ENCODE measurements around the gene ATG2A. TPM values are rescaled to one million over a fixed set of nuclear protein-coding genes. Genes with fewer than 3 reads are reported as not detected.

Gene ATG2A
- total RNA-seq, 2 donors from 2014 or later: 12.3 to 14.9 TPM

- intact Hi-C loops (cut with DNase I): no loop called here
- no peak for DNase-seq (ENCODE audit: low spot score)
These were observed 9.7 kb upstream of the ATG2A start for GRCh38 chr11:64926689-64927088.

DNA sequence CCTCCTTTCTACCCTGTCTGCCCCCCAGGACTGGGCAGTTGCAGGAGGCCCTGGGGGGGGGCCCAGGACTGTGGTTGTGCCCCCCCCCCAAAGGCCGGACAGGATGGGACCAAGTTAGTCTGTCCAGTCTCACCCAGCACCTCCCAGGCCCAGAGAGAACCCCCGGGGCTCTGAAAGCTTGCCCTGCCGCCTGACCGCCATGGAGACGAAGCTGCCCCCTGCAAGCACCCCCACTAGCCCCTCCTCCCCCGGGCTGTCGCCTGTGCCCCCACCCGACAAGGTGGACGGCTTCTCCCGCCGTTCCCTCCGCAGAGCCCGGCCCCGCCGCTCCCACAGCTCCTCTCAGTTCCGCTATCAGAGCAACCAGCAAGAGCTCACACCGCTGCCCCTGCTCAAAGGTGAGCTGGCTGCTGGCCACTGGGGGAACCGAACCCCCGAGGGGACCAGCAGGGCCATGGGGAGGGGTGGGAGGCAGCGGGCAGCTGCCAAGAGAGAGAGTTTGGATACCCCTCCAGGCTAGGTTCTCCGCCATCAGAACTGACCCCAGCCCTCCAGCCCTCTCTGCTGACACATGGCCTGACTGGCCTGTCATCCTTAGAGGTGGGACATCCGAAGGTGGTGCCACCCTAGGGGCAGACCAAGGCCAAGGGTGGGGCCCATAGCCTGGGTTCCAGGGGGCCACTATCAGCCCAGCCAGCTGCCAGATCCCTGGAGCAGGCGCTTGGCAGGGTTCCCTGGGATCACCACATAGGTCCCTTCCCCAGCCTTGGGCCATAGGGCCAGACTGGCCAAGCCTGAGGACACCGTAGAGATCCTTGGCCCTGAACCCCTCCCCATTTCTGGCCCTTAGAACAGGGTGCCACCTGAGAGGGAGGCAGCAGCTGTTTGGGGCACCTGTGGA is 8.8 kb upstream of the ATG2A start:
- no peak for DNase-seq (ENCODE audit: low spot score)
- intact Hi-C loops (cut with DNase I): no loop called here

DNA sequence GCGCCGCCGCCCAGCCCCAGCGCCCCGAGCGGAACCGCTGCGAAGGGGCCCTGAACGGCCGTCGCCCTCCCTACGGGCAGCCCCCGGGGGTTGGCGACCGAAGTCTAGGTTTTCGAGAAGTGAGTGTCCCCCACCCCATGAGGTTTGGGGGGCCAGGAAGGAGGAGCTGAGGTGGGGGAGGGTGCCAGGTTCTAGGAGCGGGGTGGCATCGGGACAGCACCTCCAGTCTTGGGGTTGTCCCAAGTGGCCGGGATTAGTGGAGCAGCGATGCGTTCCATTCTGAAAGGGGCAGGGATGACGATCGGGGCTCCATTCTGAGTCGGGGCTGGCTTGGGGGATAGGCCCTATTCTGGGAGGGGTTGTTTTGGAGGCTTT is 7.9 kb upstream of the ATG2A start:
- intact Hi-C loops (cut with DNase I): no loop called here
- DNase-seq (ENCODE audit: low spot score): no peak

- intact Hi-C loops (cut with DNase I): no loop called here
- peak; percentile 97 for DNase-seq (ENCODE audit: low spot score)
These were observed 7.2 kb upstream of the ATG2A start, which contains the start of gene PPP2R5B for GRCh38 chr11:64923944-64924909. Gene PPP2R5B (plus strand): TSS chr11:64924689. CDS start chr11:64925735, 1,046 bp downstream.

- no peak for DNase-seq (ENCODE audit: low spot score)
- intact Hi-C loops (cut with DNase I): no loop called here
These were observed 6.2 kb upstream of the ATG2A start for GRCh38 chr11:64923151-64923661.

GRCh38 chr11:64921384-64921783 is 4.4 kb upstream of the ATG2A start:
- DNase-seq (ENCODE audit: low spot score): no peak
- intact Hi-C loops (cut with DNase I): no loop called here

GRCh38 chr11:64920124-64920523 is 3.1 kb upstream of the ATG2A start:
- intact Hi-C loops (cut with DNase I): no loop called here
- DNase-seq (ENCODE audit: low spot score): no peak

DNA sequence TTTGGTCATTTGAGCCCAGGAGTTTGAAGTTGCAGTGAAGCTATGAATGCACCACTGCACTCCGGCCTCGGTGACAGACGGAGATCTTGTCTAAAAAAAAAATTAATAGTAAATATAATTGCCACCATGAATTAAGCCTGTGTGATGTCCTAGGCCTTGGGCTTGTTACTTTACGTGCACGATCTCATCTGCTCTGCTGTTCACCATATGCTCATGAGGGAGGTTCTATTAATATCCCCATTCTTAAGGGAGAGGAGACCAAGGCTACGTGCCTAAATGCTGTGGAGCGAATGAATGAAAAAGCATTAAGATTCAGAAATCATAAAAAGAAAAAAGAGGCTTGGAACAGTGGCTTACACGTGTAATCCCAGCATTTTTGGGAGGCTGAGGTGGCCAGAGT is 2.6 kb upstream of the ATG2A start:
- intact Hi-C loops (cut with DNase I): no loop called here
- no peak for DNase-seq (ENCODE audit: low spot score)

DNA sequence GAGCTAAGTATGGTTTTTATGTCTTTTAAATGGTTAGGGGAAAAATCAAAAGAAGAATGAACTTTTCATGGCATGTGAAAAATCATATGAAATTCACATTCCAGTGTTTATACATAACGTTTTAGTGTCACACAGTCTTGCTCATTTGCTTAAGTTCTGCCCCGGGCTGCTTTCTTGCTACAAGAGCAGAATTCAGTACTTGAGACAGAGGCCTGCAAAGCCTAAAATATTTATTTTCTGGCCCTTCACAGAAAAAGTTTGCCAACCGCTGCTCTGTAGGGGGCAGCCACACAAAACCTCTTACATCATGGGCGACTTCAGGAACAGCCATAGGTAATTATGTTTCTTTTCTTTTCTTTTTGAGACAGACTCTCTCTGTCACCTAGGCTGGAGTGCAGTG is 1.0 kb upstream of the ATG2A start:
- intact Hi-C loops (cut with DNase I): no loop called here
- no peak for DNase-seq (ENCODE audit: low spot score)

GRCh38 chr11:64917663-64917995 is 620 bp upstream of the ATG2A start:
- DNase-seq (ENCODE audit: low spot score): no peak
- intact Hi-C loops (cut with DNase I): no loop called here

DNA sequence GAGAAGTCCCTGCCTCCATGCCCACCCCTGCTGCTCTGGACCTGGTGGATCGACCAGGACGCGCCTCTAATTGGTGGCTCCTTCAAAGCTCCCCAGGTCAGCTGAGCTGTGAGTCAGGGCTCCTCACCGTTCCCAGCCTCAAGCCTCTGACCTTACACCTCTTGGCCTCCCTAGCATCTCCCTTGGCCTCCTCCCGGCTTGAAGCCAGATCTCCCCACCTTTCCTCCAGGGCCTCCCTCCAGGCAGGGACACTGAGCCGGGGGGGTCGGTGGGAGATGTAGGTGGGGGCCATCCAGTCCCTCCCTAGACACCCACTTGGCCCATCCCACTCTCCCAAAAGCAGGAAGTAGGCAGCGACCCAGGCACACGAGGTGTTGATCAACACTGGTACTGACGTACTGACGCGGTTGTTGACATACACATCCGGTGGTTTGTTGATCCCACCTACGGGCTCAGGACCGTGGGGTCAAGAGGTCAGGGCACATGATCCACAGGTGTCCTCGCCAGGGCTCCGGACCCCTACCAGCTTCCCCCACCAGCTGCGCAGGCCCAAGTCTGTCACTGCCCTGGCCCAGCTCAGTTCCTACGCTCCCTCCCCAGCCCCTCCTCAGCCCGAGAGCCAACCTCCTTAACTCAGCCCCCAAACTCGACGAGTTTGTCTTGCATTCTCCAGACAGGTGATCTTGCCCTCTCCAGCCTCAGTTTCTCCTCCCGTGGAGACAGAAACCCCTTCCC is 802 bp downstream of the ATG2A start:
- DNase-seq (ENCODE audit: low spot score): peak; percentile 84
- intact Hi-C loops (cut with DNase I): no loop called here

DNA sequence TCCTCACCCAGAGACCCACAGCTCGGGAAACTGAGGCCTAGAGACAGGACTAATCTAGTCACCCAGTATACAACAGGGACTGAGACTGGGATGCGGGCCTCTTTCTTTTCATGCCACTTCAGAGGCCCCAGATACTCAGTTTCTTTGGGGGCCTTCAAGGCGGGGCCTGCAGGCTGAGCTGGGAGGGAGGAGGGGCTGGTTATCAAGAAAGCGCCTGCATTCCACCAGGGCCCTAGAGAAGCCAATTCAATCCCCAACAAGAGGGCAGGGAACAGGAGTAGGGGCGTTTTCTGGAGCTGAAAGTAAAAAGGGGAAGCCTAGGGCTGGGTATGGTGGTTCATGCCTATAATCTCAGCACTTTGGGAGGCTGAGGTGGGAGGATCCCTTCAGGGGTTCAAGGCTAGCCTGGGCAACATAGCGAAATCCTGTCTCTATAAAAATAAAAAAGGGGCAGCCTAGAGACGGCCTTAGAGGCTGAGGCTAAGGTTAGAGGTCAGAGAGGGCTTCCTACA is 1.6 kb downstream of the ATG2A start:
- intact Hi-C loops (cut with DNase I): no loop called here
- no peak for DNase-seq (ENCODE audit: low spot score)

DNA sequence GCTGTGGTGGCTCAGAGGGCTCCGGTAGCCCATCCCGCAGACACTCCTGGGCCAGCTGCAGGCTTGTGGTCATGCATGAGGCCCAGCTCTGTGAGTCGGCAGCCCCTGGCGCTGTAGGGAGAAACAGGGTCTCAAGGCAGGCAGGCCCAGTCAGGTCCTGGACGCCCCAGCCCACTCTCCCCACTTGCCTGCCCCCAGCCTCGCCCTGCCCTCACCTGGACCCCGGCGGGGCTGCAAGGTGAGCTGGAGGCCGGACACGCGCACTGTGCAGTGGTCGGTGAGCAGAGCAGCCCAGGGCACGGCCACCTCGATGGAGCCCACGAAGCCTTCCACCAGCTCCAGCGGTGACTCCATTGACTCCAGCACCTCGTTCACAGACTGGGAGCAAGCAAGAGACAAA is 2.9 kb downstream of the ATG2A start:
- intact Hi-C loops (cut with DNase I): no loop called here
- DNase-seq (ENCODE audit: low spot score): no peak

DNA sequence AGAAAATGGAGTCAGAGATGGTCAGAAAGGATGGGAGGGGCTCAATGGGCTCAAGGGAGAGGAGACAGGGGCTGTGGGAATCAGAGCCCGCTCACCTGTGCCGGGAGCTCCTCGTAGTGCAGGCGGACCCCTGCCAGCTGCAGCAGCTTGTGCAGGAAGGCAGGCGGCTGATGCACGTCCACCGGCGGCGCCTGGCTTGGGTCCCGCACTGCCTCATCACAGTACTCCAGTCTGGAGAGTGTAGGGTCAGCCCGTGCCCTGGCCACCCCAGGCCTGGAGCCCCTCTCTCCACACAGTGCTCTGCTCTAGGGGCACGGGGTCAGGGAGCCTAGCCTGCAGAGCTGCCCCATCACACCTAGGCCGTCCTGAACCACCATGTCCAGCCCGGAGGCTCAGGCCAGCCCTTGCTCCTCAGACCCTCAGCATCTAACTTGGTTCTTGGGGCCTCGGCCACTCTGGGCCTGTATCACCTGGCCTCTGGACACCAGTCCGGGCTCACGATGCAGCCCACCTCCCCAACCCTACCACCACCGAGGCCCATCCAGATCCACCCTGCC is 3.8 kb downstream of the ATG2A start:
- intact Hi-C loops (cut with DNase I): no loop called here
- DNase-seq (ENCODE audit: low spot score): no peak

GRCh38 chr11:64911689-64912088 is 5.3 kb downstream of the ATG2A start:
- intact Hi-C loops (cut with DNase I): no loop called here
- DNase-seq (ENCODE audit: low spot score): no peak

DNA sequence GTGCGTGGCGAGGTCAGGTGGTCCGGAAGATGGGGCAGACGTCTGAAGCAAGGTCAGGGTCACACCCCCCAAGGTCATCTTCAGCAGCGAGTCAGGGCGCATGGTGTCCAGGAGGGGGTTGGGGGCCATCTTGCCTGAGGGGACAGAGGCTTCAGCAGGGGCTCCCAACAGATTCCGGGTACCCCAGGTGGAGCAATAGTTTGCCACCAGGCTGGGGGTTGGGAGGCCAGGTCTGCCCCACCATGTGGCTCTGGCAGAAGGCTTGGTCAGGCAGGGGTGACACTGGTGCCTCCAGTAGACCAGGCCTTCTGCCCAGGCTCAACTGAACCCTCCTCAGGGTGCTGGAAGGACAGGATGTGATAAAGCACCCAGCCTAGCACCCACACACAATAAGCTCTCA is 5.9 kb downstream of the ATG2A start:
- DNase-seq (ENCODE audit: low spot score): no peak
- intact Hi-C loops (cut with DNase I): no loop called here

- DNase-seq (ENCODE audit: low spot score): no peak
- intact Hi-C loops (cut with DNase I): no loop called here
These were observed 6.4 kb downstream of the ATG2A start for GRCh38 chr11:64910451-64911093.

DNA sequence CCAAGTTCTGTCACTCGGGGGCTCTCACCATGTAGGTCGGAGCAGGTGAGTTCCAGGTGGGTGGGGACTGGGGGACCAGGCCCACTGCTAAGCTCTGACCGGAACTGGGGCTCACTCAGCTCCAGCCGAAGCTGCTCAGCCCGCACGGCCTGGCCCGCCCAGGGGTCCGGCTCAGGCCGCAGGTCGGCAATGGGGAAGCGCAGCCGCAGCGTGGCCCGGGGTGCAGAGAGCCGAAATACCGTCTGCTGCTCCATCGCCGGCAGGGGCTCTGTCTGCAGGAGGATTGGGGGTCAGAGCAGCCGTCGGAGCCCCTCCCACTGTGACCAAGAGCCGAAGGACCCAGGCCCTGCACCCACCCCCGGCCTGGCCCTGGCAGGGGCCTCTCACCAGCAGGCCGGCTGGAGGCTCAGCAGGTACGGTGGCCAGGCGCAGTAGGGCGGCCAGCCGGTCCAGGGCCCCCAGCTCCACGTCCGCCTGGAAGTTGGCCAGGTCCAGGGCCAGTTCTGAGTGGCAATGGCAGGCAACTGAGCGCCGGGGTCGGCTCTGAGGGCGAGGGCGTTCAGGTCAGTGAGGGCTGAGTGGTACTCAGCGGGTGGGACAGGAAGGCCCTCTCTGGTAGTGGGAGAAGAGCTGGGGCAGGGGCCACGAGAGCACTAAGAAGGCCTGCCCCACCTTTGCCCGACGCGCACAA is 7.2 kb downstream of the ATG2A start:
- no peak for DNase-seq (ENCODE audit: low spot score)
- intact Hi-C loops (cut with DNase I): no loop called here

All from posterior vena cava (tissue), 2 donors.